Superior temporal gyrus (tissue), 1 donor: ENCODE data around the gene APOBEC2.

Experiments
- DNase-seq: peaks from one replicate; pipeline ENCODE4 v3.0.0-alpha.2; 2016; ENCODE audit errors: extremely low spot score

Gene APOBEC2

DNA sequence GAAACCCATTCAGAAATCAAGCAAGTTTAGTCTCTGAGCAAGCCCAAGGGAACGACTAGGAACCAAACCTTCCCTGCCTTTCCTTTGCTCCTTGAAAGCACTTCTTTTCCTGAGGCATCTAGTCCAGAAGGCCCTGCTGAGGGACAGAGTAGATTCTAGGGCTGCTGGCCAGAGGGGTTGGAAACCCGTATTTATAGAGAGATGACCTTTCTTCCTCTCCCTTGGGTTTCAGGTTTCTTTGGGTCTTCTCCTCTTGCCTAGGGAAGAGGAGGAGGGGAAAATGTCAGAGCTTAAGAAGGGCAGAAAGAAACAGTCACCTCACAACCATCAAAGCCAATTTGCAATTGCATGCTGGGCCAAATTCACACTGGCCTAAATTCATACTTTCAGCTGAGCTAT, 5.8 kb downstream of the APOBEC2 start:
- no peak for DNase-seq

- no peak for DNase-seq
Observed at GRCh38 chr6:41059556-41059955, 6.6 kb downstream of the APOBEC2 start.

DNA sequence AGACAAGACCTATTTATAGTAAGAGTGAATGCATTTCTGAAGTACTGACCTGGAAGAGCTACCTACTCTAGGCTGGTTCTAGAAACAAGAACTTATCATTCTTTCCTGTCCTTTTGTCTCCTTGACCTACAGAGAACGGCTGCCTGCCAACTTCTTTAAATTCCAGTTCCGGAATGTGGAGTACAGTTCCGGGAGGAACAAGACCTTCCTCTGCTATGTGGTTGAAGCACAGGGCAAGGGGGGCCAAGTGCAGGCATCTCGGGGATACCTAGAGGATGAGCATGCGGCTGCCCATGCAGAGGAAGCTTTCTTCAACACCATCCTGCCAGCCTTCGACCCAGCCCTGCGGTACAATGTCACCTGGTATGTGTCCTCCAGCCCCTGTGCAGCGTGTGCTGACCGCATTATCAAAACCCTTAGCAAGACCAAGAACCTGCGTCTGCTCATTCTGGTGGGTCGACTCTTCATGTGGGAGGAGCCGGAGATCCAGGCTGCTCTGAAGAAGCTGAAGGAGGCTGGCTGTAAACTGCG, 8.3 kb downstream of the APOBEC2 start:
- DNase-seq: no peak

GRCh38 chr6:41062056-41062455, 9.1 kb downstream of the APOBEC2 start:
- no peak for DNase-seq

DNA sequence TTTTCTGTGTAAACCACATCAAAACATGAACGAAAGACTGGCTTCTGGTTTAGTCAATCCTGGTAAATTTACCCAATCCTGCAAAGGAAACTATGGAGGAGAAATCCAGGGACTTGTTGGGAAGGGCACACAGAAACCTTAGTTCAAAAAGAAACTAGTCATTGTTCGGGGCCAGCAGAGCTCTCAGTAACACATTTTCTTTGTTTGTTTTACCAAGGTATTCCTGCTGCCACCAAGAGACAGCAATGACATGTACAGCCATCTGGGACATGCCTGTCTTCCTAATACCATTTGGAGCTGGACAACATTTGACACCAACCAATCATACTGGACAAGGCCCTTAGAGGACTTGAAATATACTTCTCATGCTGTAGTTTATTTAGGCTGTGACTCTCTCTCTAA, 10.9 kb downstream of the APOBEC2 start:
- DNase-seq: no peak

DNA sequence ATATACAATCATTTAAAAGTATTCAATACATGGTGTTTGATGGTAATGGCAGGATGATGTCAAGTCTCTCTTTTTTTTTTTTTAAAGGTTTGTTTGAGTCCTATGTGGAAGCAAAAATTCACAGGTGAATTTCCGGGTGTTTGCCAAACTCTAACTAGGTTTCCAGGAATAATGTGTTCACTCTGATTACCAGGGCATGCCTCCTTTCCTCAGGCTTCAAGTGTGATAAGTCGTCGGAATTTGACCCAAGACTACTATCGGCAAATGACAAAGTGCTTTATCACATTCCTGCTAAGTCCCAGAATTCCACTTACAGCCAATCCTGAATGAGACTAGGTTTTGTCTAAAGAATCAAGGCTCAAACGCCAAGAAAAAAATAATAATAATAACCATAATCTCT, 11.8 kb downstream of the APOBEC2 start:
- no peak for DNase-seq

GRCh38 chr6:41065550-41066026, 12.6 kb downstream of the APOBEC2 start:
- DNase-seq: no peak

DNA sequence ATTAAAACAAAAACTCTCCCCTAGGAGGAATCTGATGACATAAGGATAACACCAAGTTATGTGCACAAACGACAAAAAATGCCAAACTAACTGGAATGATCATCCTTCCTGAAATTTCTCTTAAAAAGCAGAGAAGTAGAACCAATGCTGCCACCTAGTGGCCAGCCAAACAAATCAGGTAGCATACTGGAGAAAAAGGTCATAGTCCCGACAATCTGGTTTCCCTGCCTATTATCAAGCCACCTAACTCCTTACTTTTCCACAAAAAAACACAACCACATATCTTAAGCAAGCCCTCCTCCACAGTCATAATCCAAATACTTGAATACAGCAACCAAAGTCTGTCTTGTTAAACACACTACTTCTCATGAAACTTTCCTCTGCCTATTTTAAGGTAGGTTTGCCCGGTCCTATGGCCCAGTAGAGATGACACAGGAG, 13.9 kb downstream of the APOBEC2 start:
- DNase-seq: peak; percentile 90

DNA sequence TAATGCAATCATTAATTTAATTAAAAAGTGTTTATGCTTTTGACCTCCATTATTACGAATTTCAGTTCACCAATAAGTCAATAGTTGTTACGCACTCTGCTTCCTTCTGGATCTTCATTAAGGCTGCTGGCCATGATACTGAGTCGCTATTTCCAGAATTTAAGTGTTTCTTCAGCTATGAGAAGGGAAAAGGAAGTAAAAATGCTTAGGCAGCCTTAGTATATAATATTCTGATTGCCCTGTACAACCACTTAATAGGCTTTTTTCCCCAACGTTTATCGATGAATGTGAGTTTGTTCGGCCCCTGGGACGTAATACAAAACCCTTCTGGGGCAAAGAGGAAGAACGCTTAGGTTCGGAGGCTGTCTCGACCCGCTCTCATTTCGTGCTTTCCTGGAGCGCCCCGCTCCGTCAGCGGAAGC, 18.5 kb downstream of the APOBEC2 start:
- DNase-seq: no peak

GRCh38 chr6:41071923-41072835, 19.2 kb downstream of the APOBEC2 start, which contains the start of gene OARD1:
Gene OARD1 (minus strand): TSS chr6:41072356. CDS start chr6:41071634, 722 bp downstream.
- peak; percentile 99 for DNase-seq

DNA sequence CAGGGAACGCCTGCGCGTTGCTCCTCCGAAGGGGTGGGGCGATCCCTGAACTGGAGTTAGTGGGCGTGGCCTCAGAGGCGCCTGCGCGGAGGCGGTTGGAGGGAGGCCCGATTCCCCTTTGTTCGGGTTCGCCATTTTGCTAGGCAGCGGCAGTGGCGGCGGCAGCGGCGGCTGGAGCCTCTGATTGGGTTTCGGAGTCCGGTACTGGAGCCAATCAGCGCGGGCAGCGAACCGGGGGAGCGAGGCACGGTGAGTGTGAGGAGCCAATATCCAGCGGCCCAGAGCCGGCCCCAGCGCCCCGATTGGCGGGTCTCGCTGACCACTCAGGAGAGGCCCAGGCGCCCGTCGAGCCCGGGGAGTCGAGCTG, 19.8 kb downstream of the APOBEC2 start, which contains the start of gene NFYA:
Gene NFYA (plus strand): TSS at position 139 of the 367 bp plus-strand sequence. CDS start 6,116 bp downstream, outside the sequence.
- DNase-seq: no peak

DNA sequence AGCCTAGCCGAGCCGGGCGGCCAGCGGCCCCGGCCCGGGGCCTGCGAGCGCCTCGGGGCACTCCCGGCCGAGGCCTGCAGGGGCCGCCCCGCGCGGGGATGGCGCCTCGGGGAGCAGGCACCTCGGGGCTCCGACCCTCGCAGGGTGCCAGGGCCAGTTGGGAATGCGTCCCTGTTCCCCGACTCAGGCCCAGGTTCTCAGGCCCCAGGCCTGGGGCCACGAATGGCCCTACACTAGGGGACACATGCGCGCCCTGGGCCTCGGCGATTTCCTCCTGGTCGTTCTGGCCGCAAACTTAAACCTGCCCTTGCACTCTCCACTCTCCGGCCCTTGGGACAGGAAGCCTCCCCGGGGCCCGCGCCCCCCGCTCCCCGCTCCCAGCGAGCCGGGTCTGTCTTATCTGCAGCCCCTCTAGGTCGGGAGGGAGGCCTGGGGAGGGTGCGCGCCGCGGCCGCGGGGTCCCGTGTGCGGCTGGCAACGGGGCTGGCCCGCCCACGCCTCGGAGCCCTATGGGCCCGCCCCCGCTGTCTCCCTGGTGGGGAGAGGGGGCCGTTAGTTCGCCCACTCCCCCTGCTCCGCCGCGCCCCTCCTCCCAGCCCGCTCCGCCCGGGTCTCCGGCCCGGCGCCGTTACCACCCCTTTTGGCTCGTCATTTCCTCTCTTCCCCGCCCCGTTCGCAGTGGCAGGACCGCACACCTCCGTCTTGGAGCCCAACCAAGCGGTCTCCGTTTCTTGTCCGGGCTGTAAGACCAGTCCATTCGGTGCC, 20.4 kb downstream of the APOBEC2 start:
- peak; percentile 34 for DNase-seq

DNA sequence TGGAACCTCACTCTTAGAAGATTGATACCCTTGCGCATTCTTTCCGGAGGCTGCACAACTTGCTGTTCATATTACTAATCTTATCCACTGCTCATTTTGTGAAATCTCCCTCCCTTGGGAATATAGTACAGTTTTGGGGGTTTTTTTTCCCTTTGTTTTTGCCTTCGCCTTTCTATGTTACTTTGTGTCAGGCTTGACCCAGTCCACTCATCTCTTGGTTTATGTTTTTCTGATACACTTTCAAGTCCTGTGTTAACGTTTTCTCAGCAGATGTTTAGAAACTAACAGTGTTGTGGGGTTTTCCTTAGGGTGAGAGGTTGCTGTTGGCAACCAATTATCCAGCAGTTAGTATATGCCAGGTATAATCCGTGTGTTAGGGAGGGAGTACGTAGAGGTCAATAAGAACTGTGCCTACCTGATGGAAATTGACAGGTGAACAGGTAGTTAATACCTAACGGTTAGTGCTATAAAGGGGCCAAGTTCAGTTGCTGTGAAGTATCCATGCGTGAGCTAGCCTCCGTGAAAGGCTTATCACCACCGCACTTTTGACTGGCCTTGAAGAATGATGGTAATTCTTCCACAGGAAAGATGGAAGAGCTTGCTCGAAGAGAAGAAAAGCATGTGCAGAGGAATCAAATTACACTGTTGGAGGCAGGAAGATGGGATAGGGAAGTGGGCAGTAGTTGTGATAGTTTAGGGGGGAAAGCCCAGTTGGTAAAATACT, 21.1 kb downstream of the APOBEC2 start:
- peak; percentile 65 for DNase-seq

- DNase-seq: no peak
Observed at GRCh38 chr6:41074692-41075436, 21.9 kb downstream of the APOBEC2 start.

DNA sequence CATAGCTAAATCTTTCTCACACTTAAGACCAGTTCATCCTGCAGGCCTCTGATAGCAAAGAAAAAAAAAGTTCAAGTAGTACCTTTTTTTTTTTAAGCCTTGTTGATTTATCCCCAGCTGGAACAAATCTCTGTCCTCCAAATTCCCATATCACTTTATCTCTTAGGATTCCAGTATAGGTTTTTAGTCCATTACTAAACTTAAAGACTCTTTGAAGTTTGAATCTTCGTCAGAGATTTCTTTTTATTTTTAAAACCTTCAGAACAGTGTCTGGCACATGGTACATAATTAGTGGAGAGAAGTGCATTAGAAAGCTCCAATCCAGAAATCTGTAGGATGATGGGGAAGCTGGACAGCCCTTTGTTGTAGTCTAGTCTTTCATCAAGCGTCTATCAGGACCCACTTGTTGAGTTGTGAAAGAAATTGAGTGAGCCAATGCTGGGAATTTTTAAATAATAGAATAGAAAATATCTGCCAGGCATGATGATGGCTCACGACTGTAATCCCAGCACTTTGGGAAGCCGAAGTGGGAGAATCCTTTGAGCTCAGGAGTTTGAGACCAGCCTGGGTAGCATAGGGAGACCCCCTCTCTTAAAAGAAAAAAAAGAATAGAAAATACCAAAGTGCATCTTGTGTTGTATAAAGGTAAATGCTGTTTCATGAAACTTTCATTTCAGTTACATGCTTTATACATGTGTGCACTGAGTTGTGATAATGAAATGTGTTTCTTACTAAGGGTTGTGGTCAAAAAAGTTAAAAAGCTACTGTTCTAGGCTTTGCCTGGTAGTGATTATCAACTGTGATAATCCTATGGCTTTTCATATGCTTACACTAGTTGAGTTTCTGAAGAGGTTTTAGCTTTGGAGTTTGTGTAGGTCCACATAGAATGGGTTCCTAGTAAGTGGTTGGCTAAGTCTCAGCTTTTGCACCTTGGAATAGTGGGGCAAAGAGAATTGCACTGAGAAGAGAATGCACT, 22.9 kb downstream of the APOBEC2 start:
- no peak for DNase-seq

GRCh38 chr6:41077536-41077935, 24.5 kb downstream of the APOBEC2 start:
- DNase-seq: no peak

DNA sequence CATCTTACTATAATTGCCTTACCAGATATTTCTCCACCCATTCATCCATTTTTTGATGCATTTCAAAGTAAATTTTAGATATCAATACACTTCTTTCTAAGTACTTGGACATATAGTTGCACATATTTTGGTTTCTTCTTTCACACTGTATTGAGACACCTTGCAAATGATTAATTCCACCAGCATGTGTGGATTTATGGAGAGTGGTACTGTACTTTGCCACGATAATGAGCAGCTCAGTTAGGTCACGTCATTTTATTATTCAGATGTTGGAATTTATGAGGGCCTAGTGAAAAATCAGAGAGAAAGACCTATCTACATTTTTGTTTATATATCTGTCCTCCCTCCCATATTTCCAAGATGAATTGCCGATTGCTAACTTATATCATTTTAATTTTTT, 25.1 kb downstream of the APOBEC2 start:
- no peak for DNase-seq

- DNase-seq: no peak
Observed at GRCh38 chr6:41079080-41079479, 26.1 kb downstream of the APOBEC2 start.

DNA sequence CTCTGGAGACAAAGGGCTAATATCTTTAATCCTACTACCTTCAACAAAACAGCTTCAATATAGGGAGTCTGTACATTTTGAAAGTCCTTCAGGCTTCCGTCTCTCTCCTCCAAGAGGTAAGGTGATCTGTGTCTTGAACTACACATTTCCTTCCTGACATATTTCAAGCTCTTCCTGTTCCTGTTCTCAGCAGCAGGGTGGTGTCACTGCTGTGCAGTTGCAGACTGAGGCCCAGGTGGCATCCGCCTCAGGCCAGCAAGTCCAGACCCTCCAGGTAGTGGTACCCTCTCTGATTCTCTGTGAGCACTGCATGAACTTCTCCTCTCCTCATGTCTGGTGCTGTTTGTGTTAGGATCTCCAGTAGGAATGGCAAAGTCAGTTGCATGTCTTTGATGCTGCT, 27.6 kb downstream of the APOBEC2 start:
- DNase-seq: no peak

- no peak for DNase-seq
Observed at GRCh38 chr6:41083072-41083471, 30.1 kb downstream of the APOBEC2 start.
